ENCODE data around the gene GPR146.

DNA sequence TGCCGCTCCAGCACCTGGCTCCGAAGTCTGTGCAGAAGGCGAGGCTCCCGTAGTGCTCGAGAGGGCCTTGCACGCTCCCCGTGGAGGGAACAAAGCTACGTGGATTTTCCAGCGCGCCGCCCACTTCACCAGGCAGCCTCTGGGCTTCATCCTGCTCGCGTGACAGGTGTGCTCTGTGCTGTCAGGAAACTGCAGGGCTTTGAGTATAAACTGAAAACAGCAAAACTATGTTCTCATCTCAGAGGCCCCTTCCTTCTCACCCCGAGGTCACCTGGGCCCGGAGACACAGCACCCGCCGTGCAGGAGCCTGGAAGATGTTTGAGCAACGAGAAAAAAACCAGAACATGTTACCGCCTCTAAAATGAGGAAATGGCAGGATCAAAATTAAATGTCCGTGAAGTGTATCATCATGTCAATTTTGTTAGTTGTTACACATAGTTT, 17.6 kb upstream of the GPR146 start:
- TF ChIP-seq POLR2A (IDR thresholded peaks at IDR 0.05; ENCODE audit: low read depth, low read length) (no peak), POLR2AphosphoS5 (IDR thresholded peaks at IDR 0.05; ENCODE audit: low read depth, low read length) (no peak), POU2F2 (IDR thresholded peaks at IDR 0.05; ENCODE audit: low read depth, low read length) (no peak), SPI1 (IDR thresholded peaks at IDR 0.05; ENCODE audit: low read depth, low read length) (peak; percentile 57; the same call in 1 of the 2 replicates), TAF1 (IDR thresholded peaks at IDR 0.05; ENCODE audit: low read depth, low read length) (no peak), PAX5 (IDR thresholded peaks at IDR 0.05; ENCODE audit: insufficient read depth, low read length, severe bottlenecking) (no peak)

Measured in GM12891 (cell line).